Measurements from ENCODE around the gene ERGIC1.

The ERGIC1 gene

DNA sequence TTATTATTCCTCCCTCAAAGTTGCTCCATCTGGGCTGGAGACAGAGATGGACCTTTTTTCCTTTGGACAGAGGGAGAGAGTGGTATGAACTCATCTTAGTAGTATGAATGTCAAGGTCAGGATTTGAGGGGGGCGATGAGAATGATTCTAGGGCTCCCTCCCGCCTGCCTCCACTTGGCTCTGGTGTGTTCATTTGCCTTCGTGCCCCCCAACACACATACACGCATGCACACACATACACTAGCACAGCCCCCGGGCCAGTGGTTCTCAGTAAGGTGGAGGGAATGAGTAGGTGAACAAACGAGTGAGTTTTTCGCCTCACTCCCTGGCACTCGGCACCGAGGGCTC, 44.5 kb downstream of the ERGIC1 start:
- Histone ChIP-seq H3K27ac (peak overlapping the region; percentile 50), H3K36me3 (ENCODE audit: control insufficient read depth, insufficient read depth, low read length) (no peaks in the 10 kb centered on the region), H3K79me2 (peaks cover 10% of the 10 kb centered on the region), H3K27me3 (ENCODE audit: control insufficient read depth, insufficient read depth, low read length) (no peaks in the 10 kb centered on the region), H3K4me2 (ENCODE audit: low read length) (no peak overlapping the region), H3K4me1 (peaks cover 8% of the 10 kb centered on the region), H3K4me3 (ENCODE audit: low read depth, low read length) (no peak overlapping the region), H3K9me3 (ENCODE audit: control insufficient read depth, low read length) (no peaks in the 10 kb centered on the region), H3K9ac (no peak overlapping the region), H2AFZ (no peak overlapping the region)
- TF ChIP-seq, protein P1, sequence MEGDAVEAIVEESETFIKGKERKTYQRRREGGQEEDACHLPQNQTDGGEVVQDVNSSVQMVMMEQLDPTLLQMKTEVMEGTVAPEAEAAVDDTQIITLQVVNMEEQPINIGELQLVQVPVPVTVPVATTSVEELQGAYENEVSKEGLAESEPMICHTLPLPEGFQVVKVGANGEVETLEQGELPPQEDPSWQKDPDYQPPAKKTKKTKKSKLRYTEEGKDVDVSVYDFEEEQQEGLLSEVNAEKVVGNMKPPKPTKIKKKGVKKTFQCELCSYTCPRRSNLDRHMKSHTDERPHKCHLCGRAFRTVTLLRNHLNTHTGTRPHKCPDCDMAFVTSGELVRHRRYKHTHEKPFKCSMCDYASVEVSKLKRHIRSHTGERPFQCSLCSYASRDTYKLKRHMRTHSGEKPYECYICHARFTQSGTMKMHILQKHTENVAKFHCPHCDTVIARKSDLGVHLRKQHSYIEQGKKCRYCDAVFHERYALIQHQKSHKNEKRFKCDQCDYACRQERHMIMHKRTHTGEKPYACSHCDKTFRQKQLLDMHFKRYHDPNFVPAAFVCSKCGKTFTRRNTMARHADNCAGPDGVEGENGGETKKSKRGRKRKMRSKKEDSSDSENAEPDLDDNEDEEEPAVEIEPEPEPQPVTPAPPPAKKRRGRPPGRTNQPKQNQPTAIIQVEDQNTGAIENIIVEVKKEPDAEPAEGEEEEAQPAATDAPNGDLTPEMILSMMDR (IDR thresholded peaks at IDR 0.05) = no peak

DNA sequence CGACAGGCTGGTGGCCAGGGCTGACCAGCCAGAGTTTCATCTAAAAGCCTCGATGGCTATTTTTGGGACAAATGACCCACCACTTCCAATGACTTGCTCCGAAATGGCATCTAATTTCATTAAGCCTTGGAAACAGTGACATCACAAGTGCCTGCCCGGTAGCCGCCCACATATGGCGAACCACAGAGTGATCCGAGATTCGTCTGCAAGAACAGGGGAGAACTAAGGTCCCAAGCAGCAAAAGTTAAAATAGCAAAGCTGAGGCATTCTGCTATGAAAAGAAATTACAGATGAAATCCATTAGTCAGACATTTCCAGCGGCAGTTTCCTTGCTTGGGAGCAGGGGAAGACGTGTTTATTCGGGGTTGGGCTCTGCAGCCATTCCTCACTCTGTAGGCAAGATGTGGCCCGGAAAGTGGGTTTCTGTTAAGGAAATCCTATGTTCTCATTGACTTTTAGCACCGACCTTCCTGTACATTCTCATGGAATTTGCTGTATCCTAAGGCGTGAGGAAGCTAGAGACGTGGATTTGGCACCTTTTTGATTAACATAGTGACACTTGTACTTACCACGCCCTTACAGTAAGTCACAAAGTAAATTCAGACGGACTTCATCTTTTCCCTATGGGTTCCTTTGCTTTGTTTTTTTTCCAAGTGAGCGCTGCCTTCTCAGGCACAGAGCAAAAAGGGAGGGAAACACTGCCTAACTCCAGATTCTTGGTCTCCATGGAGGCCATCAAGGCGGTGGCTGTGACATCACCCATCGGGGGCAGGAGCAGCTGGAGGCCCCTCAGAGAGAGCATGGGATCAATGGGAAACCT, 45.1 kb downstream of the ERGIC1 start:
- peaks cover 8% of the 10 kb centered on the region for H3K4me1 ChIP-seq
- H3K4me3 ChIP-seq (ENCODE audit: low read depth, low read length) = no peak overlapping the region
- H3K79me2 ChIP-seq = peaks cover 10% of the 10 kb centered on the region
- H2AFZ ChIP-seq = no peak overlapping the region
- H3K36me3 ChIP-seq (ENCODE audit: control insufficient read depth, insufficient read depth, low read length) = no peaks in the 10 kb centered on the region
- no peaks in the 10 kb centered on the region for H3K9me3 ChIP-seq (ENCODE audit: control insufficient read depth, low read length)
- no peak overlapping the region for H3K9ac ChIP-seq
- peak overlapping the region; percentile 50 for H3K27ac ChIP-seq
- TF ChIP-seq, protein P1 (IDR thresholded peaks at IDR 0.05) = no peak
- no peaks in the 10 kb centered on the region for H3K27me3 ChIP-seq (ENCODE audit: control insufficient read depth, insufficient read depth, low read length)
- no peak overlapping the region for H3K4me2 ChIP-seq (ENCODE audit: low read length)

DNA sequence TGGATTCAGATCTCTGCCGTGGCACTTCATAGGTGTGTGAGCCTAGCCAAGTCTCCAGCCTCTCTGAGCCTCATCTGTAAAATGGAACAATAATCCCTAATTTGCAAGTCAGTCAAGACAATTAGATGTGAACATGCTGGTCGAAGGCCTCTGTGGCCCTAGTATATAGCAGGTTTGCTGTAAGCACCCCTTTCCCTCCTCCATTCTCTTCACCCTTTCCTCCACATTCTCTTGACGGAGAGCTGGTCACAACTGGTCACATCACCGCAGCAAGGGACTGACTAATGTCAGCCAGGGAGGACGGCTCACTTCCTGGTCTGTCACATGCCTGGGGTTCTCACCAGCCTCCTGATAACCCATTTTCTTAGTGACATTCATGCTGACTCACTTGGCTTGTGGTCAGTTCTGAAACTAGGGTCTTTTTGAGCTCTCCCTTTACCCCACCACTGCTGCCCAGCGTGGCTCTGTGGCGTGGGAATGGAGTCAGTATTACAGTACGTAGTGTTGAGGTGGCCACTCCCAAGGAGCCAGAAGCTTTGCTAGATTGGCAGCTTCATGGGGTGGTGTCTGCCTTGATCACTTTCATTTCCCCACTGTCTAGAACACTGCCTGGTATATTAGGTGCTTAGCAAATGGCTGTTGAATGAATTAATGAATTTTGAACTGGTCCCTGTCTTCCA, 47.8 kb downstream of the ERGIC1 start:
- Histone ChIP-seq H3K4me3 (ENCODE audit: low read depth, low read length) (no peak overlapping the region), H3K27ac (no peak overlapping the region), H3K9ac (no peak overlapping the region), H2AFZ (no peak overlapping the region), H3K36me3 (ENCODE audit: control insufficient read depth, insufficient read depth, low read length) (no peaks in the 10 kb centered on the region), H3K79me2 (peaks cover 30% of the 10 kb centered on the region), H3K4me1 (no peaks in the 10 kb centered on the region), H3K9me3 (ENCODE audit: control insufficient read depth, low read length) (no peaks in the 10 kb centered on the region), H3K27me3 (ENCODE audit: control insufficient read depth, insufficient read depth, low read length) (no peaks in the 10 kb centered on the region), H3K4me2 (ENCODE audit: low read length) (no peak overlapping the region)
- TF ChIP-seq, protein P1 (IDR thresholded peaks at IDR 0.05) = no peak

DNA sequence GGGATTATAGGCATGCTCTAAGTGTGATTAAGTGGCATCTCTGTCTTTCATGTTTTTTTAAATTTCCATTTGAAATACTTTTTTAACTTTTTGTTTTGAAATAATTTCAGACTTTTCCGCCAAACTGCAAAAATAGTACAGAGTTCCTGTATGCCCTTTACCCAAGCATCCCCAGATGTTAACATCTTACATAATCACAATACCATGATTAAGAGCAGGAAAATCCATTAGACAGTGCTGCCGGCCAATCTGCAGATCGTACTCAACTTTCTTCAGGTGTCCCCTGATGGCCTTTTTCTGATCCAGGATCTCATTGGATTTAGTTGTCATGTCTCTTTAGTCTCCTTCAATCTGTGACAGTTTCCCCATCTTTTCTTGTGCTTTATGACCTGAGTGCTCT, 49.0 kb downstream of the ERGIC1 start:
- Histone ChIP-seq H3K4me2 (ENCODE audit: low read length) (no peak overlapping the region), H3K79me2 (peaks cover 29% of the 10 kb centered on the region), H2AFZ (no peak overlapping the region), H3K27ac (no peak overlapping the region), H3K36me3 (ENCODE audit: control insufficient read depth, insufficient read depth, low read length) (no peaks in the 10 kb centered on the region), H3K9ac (no peak overlapping the region), H3K9me3 (ENCODE audit: control insufficient read depth, low read length) (no peaks in the 10 kb centered on the region), H3K27me3 (ENCODE audit: control insufficient read depth, insufficient read depth, low read length) (no peaks in the 10 kb centered on the region), H3K4me1 (no peaks in the 10 kb centered on the region), H3K4me3 (ENCODE audit: low read depth, low read length) (no peak overlapping the region)
- TF ChIP-seq, protein P1 (IDR thresholded peaks at IDR 0.05) = no peak

All from parathyroid adenoma (tissue), 2 donors.